GM23338 (cell line): ENCODE results near the gene APRT. TPM values are rescaled to one million over a fixed set of nuclear protein-coding genes. Genes with fewer than 3 reads are reported as not detected.

ENCODE experiments used
- ATAC-seq: fragments of 200-7000 bp; cut with Tn5 transposase; 3 replicates; pipeline ENCODE4 v1.9.1; 2020
- DNase-seq: peaks from one replicate; pipeline ENCODE4 v3.0.0-alpha.2; 2015; ENCODE audit warnings: low spot score
- H2AFZ ChIP-seq: fragments of 200-600 bp; sonication (generic); 2 replicates; pipeline ENCODE4 v1.8.0; 2016; ENCODE audit warnings: antibody characterized with exemption, mild to moderate bottlenecking, moderate library complexity
- H3F3A ChIP-seq: fragments of 200-600 bp; sonication (generic); replicated peaks from 2 replicates; pipeline ENCODE4 v1.8.0; 2017; ENCODE audit warnings: antibody characterized with exemption, mixed run types, low read depth
- H3K27ac ChIP-seq: fragments of 200-600 bp; sonication (generic); 2 replicates; pipeline ENCODE4 v1.6.1; 2016; ENCODE audit warnings: low read depth
- H3K27me3 ChIP-seq: fragments of 200-600 bp; sonication (generic); 2 replicates; pipeline ENCODE4 v1.8.0; 2016; ENCODE audit warnings: mild to moderate bottlenecking, mixed run types, moderate library complexity; ENCODE audit not compliant: insufficient read depth
- H3K36me3 ChIP-seq: fragments of 200-600 bp; sonication (generic); 2 replicates; pipeline ENCODE4 v1.8.0; 2016; ENCODE audit warnings: mild to moderate bottlenecking; ENCODE audit not compliant: insufficient read depth
- H3K4me1 ChIP-seq: fragments of 200-600 bp; sonication (generic); 2 replicates; pipeline ENCODE4 v1.8.0; 2016; ENCODE audit warnings: mild to moderate bottlenecking, moderate library complexity; ENCODE audit not compliant: insufficient read depth
- H3K4me2 ChIP-seq: fragments of 200-600 bp; sonication (generic); 2 replicates; pipeline ENCODE4 v1.7.1; 2017; ENCODE audit warnings: mixed run types
- H3K4me3 ChIP-seq: fragments of 200-600 bp; sonication (generic); 2 replicates; pipeline ENCODE4 v1.6.1; 2016; ENCODE audit warnings: mixed run types
- H3K79me2 ChIP-seq: fragments of 200-600 bp; sonication (generic); replicated peaks from 2 replicates; pipeline ENCODE4 v1.8.0; 2017; ENCODE audit warnings: mild to moderate bottlenecking; ENCODE audit not compliant: insufficient read depth
- H3K9me2 ChIP-seq: fragments of 200-600 bp; sonication (generic); 2 replicates; pipeline ENCODE4 v1.8.0; 2017; ENCODE audit not compliant: insufficient read depth
- H4K20me1 ChIP-seq: fragments of 200-600 bp; sonication (generic); replicated peaks from 2 replicates; pipeline ENCODE4 v1.8.0; 2017; ENCODE audit warnings: mild to moderate bottlenecking; ENCODE audit not compliant: insufficient read depth
- H3K27ac Mint-ChIP-seq: 2 replicates; pipeline ENCODE4 v1.8.0; 2020; ENCODE audit warnings: inconsistent platforms, mild to moderate bottlenecking, moderate library complexity, mixed read lengths
- H3K27me3 Mint-ChIP-seq: 3 replicates; pipeline ENCODE4 v1.8.0; 2022; ENCODE audit warnings: low read depth, mild to moderate bottlenecking, moderate library complexity, mixed read lengths, inconsistent platforms; ENCODE audit not compliant: insufficient read depth, poor library complexity
- H3K36me3 Mint-ChIP-seq: 3 replicates; pipeline ENCODE4 v1.8.0; 2021; ENCODE audit warnings: low read depth, mild to moderate bottlenecking, inconsistent platforms, moderate library complexity, mixed read lengths
- H3K4me1 Mint-ChIP-seq: 3 replicates; pipeline ENCODE4 v1.8.0; 2020; ENCODE audit warnings: mild to moderate bottlenecking, inconsistent platforms, mixed read lengths
- H3K4me3 Mint-ChIP-seq: 3 replicates; pipeline ENCODE4 v1.8.0; 2021; ENCODE audit warnings: moderate library complexity, mild to moderate bottlenecking, inconsistent platforms, mixed read lengths
- H3K9me3 Mint-ChIP-seq: 3 replicates; pipeline ENCODE4 v1.8.0; 2020; ENCODE audit warnings: moderate library complexity, mild to moderate bottlenecking, inconsistent platforms, mixed read lengths
- CREB1 ChIP-seq: fragments of 250-450 bp; sonication (Bioruptor Pico); IDR thresholded peaks from 2 replicates; pipeline ENCODE4 v1.5.0; 2020; ENCODE audit warnings: low read depth, mild to moderate bottlenecking, moderate library complexity
- POLR2AphosphoS5 ChIP-seq: IDR thresholded peaks from 2 replicates; pipeline ENCODE4 v1.6.1; 2016; ENCODE audit warnings: antibody characterized with exemption, low read depth
- REST ChIP-seq: IDR thresholded peaks from one replicate; pipeline ENCODE4 v1.6.1; 2018; ENCODE audit warnings: antibody characterized with exemption; ENCODE audit not compliant: unreplicated experiment
- ZNF331 ChIP-seq: fragments of 250-450 bp; sonication (Bioruptor Pico); IDR thresholded peaks from 2 replicates; pipeline ENCODE4 v1.5.0; 2020; ENCODE audit warnings: low read depth, mild to moderate bottlenecking, moderate library complexity
- long read RNA-seq: library from polyadenylated mRNA; unstranded; transcript quantifications from one replicate; pipeline ENCODE4 v2.0.0, GENCODE V29; 2020; ENCODE audit not compliant: unreplicated experiment
- polyA plus RNA-seq: library from polyadenylated mRNA; unstranded; fragments of >200 nt; fragmentation: Nextera tagmentation; extraction: Ambion mirVana; gene quantifications from 2 replicates; pipeline ENCODE4 v1.2.1, GENCODE V29; 2016
- total RNA-seq: library from RNA; depleted of rRNA; stranded (reverse); fragments of >200 nt; shearing (Covaris generic); gene quantifications from 2 replicates; pipeline ENCODE4 v1.2.3, GENCODE V29; 2014; rRNA removed
- TF ChIP-seq, protein P1 (sequence below): IDR thresholded peaks from 2 replicates; pipeline ENCODE4 v1.6.1; 2016; ENCODE audit warnings: antibody characterized with exemption
- TF ChIP-seq, protein P2 (sequence below), 2 experiments: fragments of 200-600 bp in 1 of 2; sonication (generic) in 1 of 2; conservative IDR thresholded peaks; 2 replicates each; pipeline versions ENCODE4 v1.5.1 to v1.6.1; 2016 to 2017; ENCODE audit warnings: antibody characterized with exemption in 2 of 2, low read depth in 2 of 2, mild to moderate bottlenecking in 2 of 2, moderate library complexity in 1 of 2

APRT gene
- total RNA-seq (250 and 258 TPM in 2 replicates), polyA plus RNA-seq (522 and 536 TPM in 2 replicates)
- long read RNA-seq, transcript APRT-202 (5 exons, 664 nt), result minor isoform, 30 of 289 reads
- long read RNA-seq, transcript APRT-207 (4 exons, 667 nt), result minor isoform, 9 of 289 reads
- long read RNA-seq, transcript APRT-201 (5 exons, 947 nt), result major isoform, 217 of 289 reads
- long read RNA-seq, partial matches to known transcripts, result 5 of 289 reads
- long read RNA-seq, other reads (novel, unspliced or antisense), result 23 of 289 reads

- DNase-seq, result peak; percentile 90
- Histone ChIP-seq H3K9me2 (no peaks in the 10 kb centered on the region), H3K27ac (peak within 1 kb of the TSS; percentile 98), H3K4me2 (peak within 1 kb of the TSS; percentile 99), H3K79me2 (peaks cover 13% of the 10 kb centered on the region), H3K4me3 (peak within 1 kb of the TSS; percentile 93), H3K4me1 (no peaks in the 10 kb centered on the region; the same call in 1 of the 2 replicates), H3F3A (peaks cover 37% of the 10 kb centered on the region), H3K36me3 (peaks cover 15% of the 10 kb centered on the region), H3K27me3 (no peaks in the 10 kb centered on the region), H4K20me1 (no peaks in the 10 kb centered on the region; the same call in 1 of the 2 replicates), H2AFZ (peak within 1 kb of the TSS; percentile 98)
- H3K27me3 Mint-ChIP-seq, result peaks cover 41% of the 10 kb centered on the region
- peaks cover 40% of the 10 kb centered on the region for H3K36me3 Mint-ChIP-seq
- peaks cover 4% of the 10 kb centered on the region; the same call in 1 of the 3 replicates for H3K9me3 Mint-ChIP-seq
- H3K27ac Mint-ChIP-seq, result peak within 1 kb of the TSS; percentile 98
- H3K4me1 Mint-ChIP-seq, result peaks cover 11% of the 10 kb centered on the region; the same call in 2 of the 3 replicates
- peak within 1 kb of the TSS; percentile 88 for H3K4me3 Mint-ChIP-seq
- peak; percentile 99 for TF ChIP-seq POLR2AphosphoS5
- TF ChIP-seq, protein P1, sequence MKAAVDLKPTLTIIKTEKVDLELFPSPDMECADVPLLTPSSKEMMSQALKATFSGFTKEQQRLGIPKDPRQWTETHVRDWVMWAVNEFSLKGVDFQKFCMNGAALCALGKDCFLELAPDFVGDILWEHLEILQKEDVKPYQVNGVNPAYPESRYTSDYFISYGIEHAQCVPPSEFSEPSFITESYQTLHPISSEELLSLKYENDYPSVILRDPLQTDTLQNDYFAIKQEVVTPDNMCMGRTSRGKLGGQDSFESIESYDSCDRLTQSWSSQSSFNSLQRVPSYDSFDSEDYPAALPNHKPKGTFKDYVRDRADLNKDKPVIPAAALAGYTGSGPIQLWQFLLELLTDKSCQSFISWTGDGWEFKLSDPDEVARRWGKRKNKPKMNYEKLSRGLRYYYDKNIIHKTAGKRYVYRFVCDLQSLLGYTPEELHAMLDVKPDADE, result no peak
- TF ChIP-seq, protein P2, sequence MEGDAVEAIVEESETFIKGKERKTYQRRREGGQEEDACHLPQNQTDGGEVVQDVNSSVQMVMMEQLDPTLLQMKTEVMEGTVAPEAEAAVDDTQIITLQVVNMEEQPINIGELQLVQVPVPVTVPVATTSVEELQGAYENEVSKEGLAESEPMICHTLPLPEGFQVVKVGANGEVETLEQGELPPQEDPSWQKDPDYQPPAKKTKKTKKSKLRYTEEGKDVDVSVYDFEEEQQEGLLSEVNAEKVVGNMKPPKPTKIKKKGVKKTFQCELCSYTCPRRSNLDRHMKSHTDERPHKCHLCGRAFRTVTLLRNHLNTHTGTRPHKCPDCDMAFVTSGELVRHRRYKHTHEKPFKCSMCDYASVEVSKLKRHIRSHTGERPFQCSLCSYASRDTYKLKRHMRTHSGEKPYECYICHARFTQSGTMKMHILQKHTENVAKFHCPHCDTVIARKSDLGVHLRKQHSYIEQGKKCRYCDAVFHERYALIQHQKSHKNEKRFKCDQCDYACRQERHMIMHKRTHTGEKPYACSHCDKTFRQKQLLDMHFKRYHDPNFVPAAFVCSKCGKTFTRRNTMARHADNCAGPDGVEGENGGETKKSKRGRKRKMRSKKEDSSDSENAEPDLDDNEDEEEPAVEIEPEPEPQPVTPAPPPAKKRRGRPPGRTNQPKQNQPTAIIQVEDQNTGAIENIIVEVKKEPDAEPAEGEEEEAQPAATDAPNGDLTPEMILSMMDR (conservative IDR thresholded peaks at IDR 0.05; ENCODE audit: low read depth in 2 of 2), result peak; percentile 30 to 59; a peak in 3 of 4 replicates
- peak; percentile 57 for ATAC-seq
These were observed at the start of gene APRT for GRCh38 chr16:88811769-88812512. APRT (minus strand) TSS chr16:88811928; CDS start chr16:88811899, 29 bp downstream.

GRCh38 chr16:88861359-88861758, 49.6 kb upstream of the APRT start:
- H3K4me1 Mint-ChIP-seq, result peaks cover 9% of the 10 kb centered on the region
- H3K27me3 ChIP-seq, result no peaks in the 10 kb centered on the region
- peaks cover 2% of the 10 kb centered on the region; the same call in 1 of the 2 replicates for H4K20me1 ChIP-seq
- no peak for ATAC-seq
- H3K36me3 Mint-ChIP-seq, result peaks cover 31% of the 10 kb centered on the region
- DNase-seq, result no peak
- H3K27ac Mint-ChIP-seq, result no peak overlapping the region
- H3K4me1 ChIP-seq, result no peaks in the 10 kb centered on the region
- H3K36me3 ChIP-seq, result no peaks in the 10 kb centered on the region
- no peak overlapping the region for H2AFZ ChIP-seq
- no peak overlapping the region for H3K4me3 ChIP-seq
- no peak overlapping the region for H3K4me3 Mint-ChIP-seq
- H3K27me3 Mint-ChIP-seq, result peaks cover 8% of the 10 kb centered on the region
- H3K9me3 Mint-ChIP-seq, result no peaks in the 10 kb centered on the region; the same call in 2 of the 3 replicates
- no peaks in the 10 kb centered on the region for H3K9me2 ChIP-seq
- H3K4me2 ChIP-seq, result no peak overlapping the region
- no peaks in the 10 kb centered on the region for H3F3A ChIP-seq
- peaks cover 13% of the 10 kb centered on the region for H3K79me2 ChIP-seq
- H3K27ac ChIP-seq, result no peak overlapping the region
- TF ChIP-seq ZNF331 (CRISPR knock-in tag), result no peak
- TF ChIP-seq, protein P1, result no peak
- no peak for TF ChIP-seq CREB1
- TF ChIP-seq REST, result no peak
